Spinal cord (tissue), 10 donors: Measurements from ENCODE around the gene MYPOP. TPM values are rescaled to one million over a fixed set of nuclear protein-coding genes. Genes with fewer than 3 reads are reported as not detected.
"Not testable (repeated sequence)": the region's sequence is repeated elsewhere in the genome, so short reads cannot be mapped to it uniquely, and the experiment has no call there.

ENCODE experiments used
- DNase-seq, 6 donors: peaks; one replicate each; pipeline versions ENCODE4 v3.0.0 to v3.0.0-alpha.2; 2013 to 2015; ENCODE audit warnings: low spot score in 6 of 6, low read depth in 4 of 6
- H3K27ac ChIP-seq: one replicate; pipeline ENCODE4 v1.5.1; 2013; ENCODE audit warnings: low read depth, low read length, control low read depth
- H3K27me3 ChIP-seq: one replicate; pipeline ENCODE4 v1.6.1; 2013; ENCODE audit warnings: low read length; ENCODE audit not compliant: control insufficient read depth, insufficient read depth
- H3K36me3 ChIP-seq: one replicate; pipeline ENCODE4 v1.6.1; 2013; ENCODE audit warnings: low read length; ENCODE audit not compliant: control insufficient read depth, insufficient read depth
- H3K4me1 ChIP-seq: one replicate; pipeline ENCODE4 v1.6.1; 2013; ENCODE audit warnings: low read length; ENCODE audit not compliant: control insufficient read depth, insufficient read depth
- H3K4me3 ChIP-seq: one replicate; pipeline ENCODE4 v1.5.1; 2013; ENCODE audit warnings: low read depth, low read length, control low read depth
- H3K9me3 ChIP-seq: one replicate; pipeline ENCODE4 v1.6.1; 2013; ENCODE audit warnings: low read length; ENCODE audit not compliant: control insufficient read depth, insufficient read depth
- WGBS: methylation state at CpG from one replicate; pipeline ENCODE4 v1.1.5; 2013; ENCODE audit warnings: missing lambda C conversion rate; ENCODE audit not compliant: insufficient coverage; 5-methylcytosine and 5-hydroxymethylcytosine counted together
- polyA plus RNA-seq, 2 donors: library from polyadenylated mRNA; unstranded; fragments of 120-200 nt; gene quantifications; one replicate each; pipeline ENCODE4 v1.2.1, GENCODE V29; 2013; ENCODE audit not compliant: insufficient read length in 2 of 2
- total RNA-seq, 2 donors: library from RNA; depleted of rRNA in 1 of 2; stranded (reverse); fragments of 120-200 nt in 1 of 2; fragments of >200 nt in 1 of 2; gene quantifications; one replicate each; pipeline versions ENCODE4 v1.2.3 to v1.2.4, GENCODE V29; 2013 to 2014
- donor health status: healthy.

Gene MYPOP
- total and polyA plus RNA-seq, 4 donors: 1.3 to 13.6 (median 6.7) TPM

GRCh38 chr19:45899919-45900589 is 2.4 kb downstream of the MYPOP start:
- H3K27ac ChIP-seq: no peak overlapping the region

GRCh38 chr19:45899253-45899652 is 3.2 kb downstream of the MYPOP start:
- 100% methylated on average over 2 of the region's 7 CpGs for WGBS
- no peaks in the 10 kb centered on the region for H3K27me3 ChIP-seq
- no peaks in the 10 kb centered on the region for H3K9me3 ChIP-seq
- no peak for DNase-seq
- no peak overlapping the region for H3K27ac ChIP-seq
- peaks cover 24% of the 10 kb centered on the region for H3K4me1 ChIP-seq
- H3K4me3 ChIP-seq: no peak overlapping the region
- H3K36me3 ChIP-seq: peaks cover 63% of the 10 kb centered on the region

More at GRCh38 chr19:45899919-45900589, 2.4 kb downstream of the MYPOP start:
- no peak for DNase-seq
- Histone ChIP-seq H3K9me3 (no peaks in the 10 kb centered on the region), H3K27me3 (no peaks in the 10 kb centered on the region), H3K36me3 (peaks cover 55% of the 10 kb centered on the region), H3K4me1 (peaks cover 24% of the 10 kb centered on the region), H3K4me3 (no peak overlapping the region)
- WGBS: 95% methylated on average over 3 of the region's 4 CpGs

DNA sequence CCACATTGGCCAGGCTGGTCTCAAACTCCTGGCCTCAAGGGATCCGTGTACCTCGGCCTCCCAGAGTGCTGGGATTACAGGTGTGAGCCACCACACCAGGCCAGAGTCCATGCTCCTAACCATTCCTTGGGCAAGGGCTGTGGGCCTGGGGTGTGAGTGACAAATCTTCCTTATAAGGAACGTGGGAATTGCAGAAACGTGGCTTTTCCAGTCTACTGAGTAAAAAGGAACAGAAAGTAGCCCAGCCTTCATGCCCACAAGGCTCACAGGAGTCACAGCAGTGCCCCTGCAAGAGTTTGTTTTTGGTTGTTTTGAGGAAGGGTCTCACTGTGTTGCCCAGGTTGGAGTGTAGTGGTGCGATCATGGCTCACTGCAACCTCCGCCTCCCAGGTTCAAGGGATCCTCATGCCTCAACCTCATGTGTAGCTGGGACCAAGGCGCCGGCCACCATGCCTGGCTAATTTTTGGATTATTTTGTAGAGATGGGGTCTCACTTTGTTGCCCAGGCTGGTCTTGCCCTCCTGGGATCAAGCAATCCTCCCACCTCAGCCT is 5.1 kb downstream of the MYPOP start:
- Histone ChIP-seq H3K36me3 (peaks cover 70% of the 10 kb centered on the region), H3K9me3 (no peaks in the 10 kb centered on the region), H3K4me1 (peaks cover 15% of the 10 kb centered on the region), H3K27ac (no peak overlapping the region), H3K27me3 (no peaks in the 10 kb centered on the region), H3K4me3 (no peak overlapping the region)
- no peak for DNase-seq
- WGBS: 97% methylated on average over 4 of the region's 8 CpGs

- not testable (repeated sequence) for DNase-seq, H3K27ac ChIP-seq, H3K9me3 ChIP-seq, H3K4me1 ChIP-seq, H3K27me3 ChIP-seq, H3K4me3 ChIP-seq
- H3K36me3 ChIP-seq: peaks cover 78% of the 10 kb centered on the region
- 99% methylated on average over 8 of the region's 12 CpGs for WGBS
Measured at GRCh38 chr19:45895983-45896599, 6.3 kb downstream of the MYPOP start.

- Histone ChIP-seq H3K4me1 (peaks cover 3% of the 10 kb centered on the region), H3K27ac (no peak overlapping the region), H3K27me3 (no peaks in the 10 kb centered on the region), H3K36me3 (peaks cover 79% of the 10 kb centered on the region), H3K4me3 (no peak overlapping the region), H3K9me3 (no peaks in the 10 kb centered on the region)
- WGBS: 93% methylated on average over 6 of the region's 9 CpGs
- no peak for DNase-seq
Measured at GRCh38 chr19:45895519-45895972, 6.9 kb downstream of the MYPOP start.

DNA sequence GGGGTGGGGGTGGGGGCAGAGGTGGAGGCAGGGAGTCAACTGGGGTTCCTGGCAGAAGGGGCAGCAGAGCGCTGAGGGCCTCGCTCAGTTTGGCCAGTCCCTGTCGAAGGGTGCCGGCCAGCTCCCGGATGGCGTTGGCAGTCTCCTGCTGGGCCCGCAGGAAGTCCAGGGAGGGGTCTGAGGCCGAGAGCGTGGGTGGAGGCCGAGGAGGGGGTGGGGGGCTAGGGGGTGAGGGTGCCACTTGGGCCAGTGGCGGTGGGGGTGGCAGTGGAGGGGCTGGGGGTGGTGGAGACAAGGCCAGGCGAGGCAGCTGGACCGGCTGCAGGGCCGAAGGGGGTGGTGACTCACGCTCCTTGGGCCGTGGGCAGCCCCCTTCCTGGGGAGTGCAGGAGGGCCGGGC is 11.5 kb downstream of the MYPOP start:
- Histone ChIP-seq H3K9me3 (no peaks in the 10 kb centered on the region), H3K4me3 (no peak overlapping the region), H3K27ac (no peak overlapping the region), H3K4me1 (peaks cover 13% of the 10 kb centered on the region), H3K27me3 (no peaks in the 10 kb centered on the region), H3K36me3 (peaks cover 49% of the 10 kb centered on the region)
- no peak for DNase-seq
- WGBS: 86% methylated on average over 9 of the region's 17 CpGs

DNA sequence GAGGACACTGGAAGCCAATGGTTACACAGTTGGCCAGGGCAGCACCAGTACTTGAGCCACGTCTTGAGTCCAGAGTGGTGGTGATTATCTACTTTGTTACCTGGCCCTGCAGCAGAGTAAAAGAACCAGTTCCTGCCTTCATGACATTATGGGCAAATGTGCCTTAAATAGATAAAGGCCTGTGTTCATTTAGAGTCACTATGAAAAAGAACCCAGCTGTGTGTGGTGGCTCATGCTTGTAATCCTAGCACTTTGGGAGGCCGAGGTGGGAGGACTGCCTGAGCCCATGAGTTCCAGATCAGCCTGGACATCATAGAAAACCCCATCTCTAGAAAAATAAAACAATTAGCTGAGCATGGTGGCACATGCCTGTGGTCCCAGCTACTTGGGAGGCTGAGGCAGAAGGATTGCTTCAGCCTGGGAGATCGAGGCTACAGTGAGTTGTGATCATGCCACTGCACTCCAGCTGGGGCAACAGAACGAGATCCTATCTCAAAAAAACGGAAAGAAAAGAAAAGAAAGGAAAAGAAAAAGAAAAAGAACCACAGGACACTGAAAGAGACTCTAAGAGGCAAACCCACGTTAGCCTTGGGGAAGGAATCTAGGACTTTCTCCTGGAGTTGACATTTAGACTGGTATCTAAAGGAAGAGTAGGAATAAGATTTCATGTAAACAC is 13.1 kb downstream of the MYPOP start:
- no peak for DNase-seq
- no peaks in the 10 kb centered on the region for H3K9me3 ChIP-seq
- H3K27ac ChIP-seq: no peak overlapping the region
- H3K27me3 ChIP-seq: no peaks in the 10 kb centered on the region
- H3K4me1 ChIP-seq: peaks cover 22% of the 10 kb centered on the region
- peaks cover 43% of the 10 kb centered on the region for H3K36me3 ChIP-seq
- 78% methylated on average over 3 of the region's 6 CpGs for WGBS
- no peak overlapping the region for H3K4me3 ChIP-seq

GRCh38 chr19:45887200-45887710 is 15.2 kb downstream of the MYPOP start:
- DNase-seq: no peak
- H3K4me3 ChIP-seq: peak overlapping the region; percentile 86
- WGBS: 80% methylated on average over 1 of the region's 10 CpGs

DNA sequence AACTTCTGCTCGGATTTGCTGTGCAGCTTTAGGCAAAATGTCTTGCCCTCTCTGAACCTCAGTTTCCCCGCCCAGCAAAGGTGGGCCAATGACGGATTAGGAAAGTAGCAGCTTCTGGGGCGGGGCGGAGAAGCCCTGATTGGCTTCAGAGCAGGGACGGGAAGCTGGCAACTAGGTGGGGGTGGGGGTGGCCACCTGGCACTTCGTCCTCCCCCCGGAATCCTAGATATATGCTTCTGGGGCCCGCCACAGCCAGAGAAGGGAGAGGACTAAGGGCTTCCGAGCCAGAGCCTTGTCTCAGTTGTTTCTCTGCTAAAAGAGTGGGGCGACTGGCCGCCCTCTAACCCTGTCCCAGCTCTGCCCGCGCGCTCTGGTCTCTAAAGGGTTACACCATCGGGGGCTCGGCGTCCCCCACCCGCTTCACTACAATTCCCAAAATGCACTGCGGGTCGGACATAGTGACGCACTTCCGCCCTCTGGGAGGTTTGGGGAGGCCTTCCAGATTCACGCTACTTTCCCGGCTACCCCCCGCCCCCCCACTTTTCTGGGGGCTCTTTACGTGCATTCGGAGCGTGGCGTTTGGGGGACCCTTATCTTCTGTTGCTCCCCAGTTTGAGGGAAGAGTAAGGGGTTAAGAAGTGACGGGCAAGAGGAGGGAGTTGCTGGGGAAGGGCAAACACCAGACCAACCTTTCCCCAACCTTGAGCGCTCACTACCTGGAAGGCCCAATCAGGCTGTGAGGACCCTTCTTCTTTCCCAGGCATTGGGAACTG is 15.8 kb downstream of the MYPOP start:
- peak; percentile 90 to 99 (median 96) for DNase-seq
- peak overlapping the region; percentile 86 for H3K4me3 ChIP-seq
- WGBS: 0% methylated on average over 23 of the region's 32 CpGs
- H3K27ac ChIP-seq: peak overlapping the region; percentile 91
- peaks cover 53% of the 10 kb centered on the region for H3K36me3 ChIP-seq
- peaks cover 49% of the 10 kb centered on the region for H3K4me1 ChIP-seq
- no peaks in the 10 kb centered on the region for H3K27me3 ChIP-seq
- no peaks in the 10 kb centered on the region for H3K9me3 ChIP-seq

More at GRCh38 chr19:45887200-45887710, 15.2 kb downstream of the MYPOP start:
- H3K27me3 ChIP-seq: no peaks in the 10 kb centered on the region
- H3K4me1 ChIP-seq: peaks cover 42% of the 10 kb centered on the region
- peaks cover 55% of the 10 kb centered on the region for H3K36me3 ChIP-seq
- H3K9me3 ChIP-seq: no peaks in the 10 kb centered on the region
- H3K27ac ChIP-seq: peak overlapping the region; percentile 91
